ENCODE results near the gene SLC6A6. TPM values are rescaled to one million over a fixed set of nuclear protein-coding genes. Genes with fewer than 3 reads are reported as not detected.

SLC6A6 gene
- total and polyA plus RNA-seq, 10 of the 15 experiments (the other 5 are each of a cell fraction or from before 2014, with no cell fraction given): 5.6 to 47.0 (median 20.2) TPM

- Histone ChIP-seq H3K4me1 (ENCODE audit: control insufficient read depth, insufficient read depth, low read length) (peaks cover 76% of the 10 kb centered on the region), H3K36me3 (ENCODE audit: control insufficient read depth in 2 of 2, insufficient read depth in 2 of 2, low read length in 1 of 2) (no peaks in the 10 kb centered on the region), H3K4me3 (0 out of 2 replicates have a peak overlapping the region, but pooled peaks have one; percentile 28), H3K4me2 (ENCODE audit: control insufficient read depth, insufficient read depth) (peak overlapping the region; percentile 76), H3K79me2 (ENCODE audit: control insufficient read depth, insufficient read depth, low read length) (peaks cover 23% of the 10 kb centered on the region), H3K9ac (ENCODE audit: control insufficient read depth, insufficient read depth, low read length) (peak overlapping the region; percentile 7; the same call in 1 of the 2 replicates), H2AFZ (ENCODE audit: control insufficient read depth, low read depth, low read length) (peak overlapping the region; percentile 62), H3K9me3 (replicated peaks; ENCODE audit: control insufficient read depth, insufficient read depth, low read length) (no peaks in the 10 kb centered on the region), H3K27me3 (replicated peaks in 1 of 2; ENCODE audit: control insufficient read depth in 2 of 2, insufficient read depth in 2 of 2, low read length in 1 of 2) (no peaks in the 10 kb centered on the region), H4K20me1 (ENCODE audit: control insufficient read depth, insufficient read depth) (no peaks in the 10 kb centered on the region), H3K27ac (ENCODE audit: control insufficient read depth, insufficient read depth) (peak overlapping the region; percentile 65)
- no TSS peak for BruUV-seq (replicated peaks)
- intact Hi-C loops (cut with micrococcal nuclease; ENCODE audit: unreplicated experiment) (no loop called here), in situ Hi-C loops (cut with MboI) (no loop called here)
- no peak for DNase-seq (ENCODE audit: low read depth, low spot score)
- POLR2A ChIA-PET: interaction anchor here (0.9 to 5.9 kb wide), 3 partner anchors 13 to 262 kb away, joined by 4 to 47 read pairs (median 6); partner anchors contain the start of gene SLC6A6
- ATAC-seq: peak; percentile 76
- WGBS (ENCODE audit: insufficient coverage, insufficient replicate concordance, low lambda C conversion rate, missing lambda C conversion rate): 26% methylated on average over 15 of the region's 16 CpGs
- CTCF ChIA-PET: interaction anchor here (0.7 to 3.6 kb wide), 5 partner anchors 18 to 599 kb away, joined by 3 to 15 read pairs (median 5); no protein-coding TSS in a partner anchor
- RAD21 ChIA-PET (ENCODE audit: unreplicated experiment): interaction anchor here (0.7 to 11.7 kb wide), 3 partner anchors 7 to 21 kb away, joined by 4 to 144 read pairs (median 10); partner anchors contain the start of gene SLC6A6
- no peak for FAIRE-seq
- SMC1A ChIA-PET (ENCODE audit: uncharacterized antibody, unreplicated experiment): interaction anchor here (0.5 to 11.7 kb wide), 9 partner anchors 13 to 537 kb away, joined by 3 to 143 read pairs (median 4); partner anchors contain the start of genes LSM3, SLC6A6 and XPC
- TF ChIP-seq ZNF687 (IDR thresholded peaks at IDR 0.05) (0 out of 2 replicates have a peak, but pooled peaks have one; percentile 40), MLLT1 (IDR thresholded peaks at IDR 0.05) (peak; percentile 61; the same call in 1 of the 2 replicates), CTCF (IDR thresholded peaks at IDR 0.05 in 2 of 3, conservative IDR thresholded peaks at IDR 0.05 in 1 of 3; ENCODE audit: control insufficient read depth in 2 of 3, extremely low read depth in 1 of 3, insufficient read depth in 1 of 3, low read depth in 3 of 3, low read length in 3 of 3) (peak in 2 of 3 experiments; percentile 13 to 22; a peak in 1 of 6 replicates), NR2F1 (conservative IDR thresholded peaks at IDR 0.05) (peak; percentile 82), GATAD2B (conservative IDR thresholded peaks at IDR 0.05; ENCODE audit: low read depth) (peak; percentile 76), NFYB (IDR thresholded peaks at IDR 0.05; ENCODE audit: insufficient read depth, low read depth, low read length) (no peak), NBN (IDR thresholded peaks at IDR 0.05) (peak; percentile 40; the same call in 1 of the 2 replicates), CBX3 (IDR thresholded peaks at IDR 0.05; ENCODE audit: borderline replicate concordance, low read depth) (no peak), TCF12 (IDR thresholded peaks at IDR 0.05; ENCODE audit: low read depth, low read length) (0 out of 2 replicates have a peak, but pooled peaks have one; percentile 23), IRF4 (IDR thresholded peaks at IDR 0.05; ENCODE audit: low read depth, low read length) (peak; percentile 52; the same call in 1 of the 2 replicates), SMARCA5 (IDR thresholded peaks at IDR 0.05) (0 out of 2 replicates have a peak, but pooled peaks have one; percentile 33), MTA2 (IDR thresholded peaks at IDR 0.05; ENCODE audit: low read depth) (peak; percentile 50), RELB (IDR thresholded peaks at IDR 0.05; ENCODE audit: low read depth) (0 out of 2 replicates have a peak, but pooled peaks have one; percentile 49)
These were observed 23.3 kb downstream of the SLC6A6 start for GRCh38 chr3:14425581-14426304.

Measured in GM12878 (cell line).